ENCODE results near the gene FCHSD2.

- no peak for TF ChIP-seq CTCF (IDR thresholded peaks at IDR 0.05; ENCODE audit: low read depth, low read length)
- TF ChIP-seq, protein P1, sequence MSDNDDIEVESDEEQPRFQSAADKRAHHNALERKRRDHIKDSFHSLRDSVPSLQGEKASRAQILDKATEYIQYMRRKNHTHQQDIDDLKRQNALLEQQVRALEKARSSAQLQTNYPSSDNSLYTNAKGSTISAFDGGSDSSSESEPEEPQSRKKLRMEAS (IDR thresholded peaks at IDR 0.05; ENCODE audit: low read depth, low read length): no peak
Measured at GRCh38 chr11:73149105-73149504, 7.0 kb upstream of the FCHSD2 start.

All from NB4 (cell line).